Panc1 (cell line): ENCODE data around the gene ABCC8. TPM values are rescaled to one million over a fixed set of nuclear protein-coding genes. Genes with fewer than 3 reads are reported as not detected.

Experiments
- ATAC-seq: fragments of 200-7000 bp; cut with Tn5 transposase; 2 replicates; pipeline ENCODE4 v1.9.1; 2020; ENCODE audit warnings: mild to moderate bottlenecking, moderate library complexity
- BruUV-seq: library from RNA; stranded (reverse); fragments of 400-500 nt; replicated peaks from 2 replicates; lab custom pipeline; 2021; lab: Mats Ljungman, UMichigan
- CTCF ChIA-PET: fragments of 300-600 bp; sonication (Branson Sonifier 250); formaldehyde crosslinking; loops from one replicate; lab custom pipeline; 2022; ENCODE audit warnings: antibody characterized with exemption; lab: Charles Lee
- POLR2A ChIA-PET: fragments of 300-600 bp; sonication (Branson Sonifier 250); formaldehyde crosslinking; loops from one replicate; lab custom pipeline; 2022; ENCODE audit warnings: antibody characterized with exemption; lab: Charles Lee
- DNase-seq: peaks from one replicate; pipeline ENCODE4 v3.0.0-alpha.2; 2010; ENCODE audit warnings: low read depth, low spot score
- H3K27ac ChIP-seq: 2 replicates; pipeline ENCODE4 v1.5.1; 2011; ENCODE audit warnings: mild to moderate bottlenecking, low read length, inconsistent platforms
- H3K27me3 ChIP-seq: fragments of 200-500 bp; sonication (Bioruptor generic); 2 replicates; pipeline ENCODE4 v1.6.0; 2014; ENCODE audit warnings: low read length, inconsistent platforms; ENCODE audit not compliant: control insufficient read depth, insufficient read depth
- H3K36me3 ChIP-seq: fragments of 200-500 bp; sonication (Bioruptor generic); 2 replicates; pipeline ENCODE4 v1.5.1; 2014; ENCODE audit warnings: inconsistent platforms, mild to moderate bottlenecking, low read length, moderate library complexity; ENCODE audit not compliant: control insufficient read depth, insufficient read depth
- H3K4me1 ChIP-seq: 2 replicates; pipeline ENCODE4 v1.5.1; 2011; ENCODE audit warnings: inconsistent platforms, mild to moderate bottlenecking, low read length, moderate library complexity; ENCODE audit not compliant: control insufficient read depth, insufficient read depth
- H3K4me3 ChIP-seq, 2 experiments: 2 replicates each; pipeline ENCODE4 v1.5.1; 2011 to 2012; ENCODE audit warnings: low read depth in 2 of 2, low read length in 2 of 2, mild to moderate bottlenecking in 2 of 2, inconsistent platforms in 1 of 2, moderate library complexity in 1 of 2
- H3K9me3 ChIP-seq: fragments of 200-500 bp; sonication (Bioruptor generic); 2 replicates; pipeline ENCODE4 v1.5.1; 2014; ENCODE audit warnings: low read depth, mild to moderate bottlenecking, inconsistent platforms, low read length, moderate library complexity; ENCODE audit not compliant: control insufficient read depth, insufficient read depth
- CTCF ChIP-seq: fragments of 450-650 bp; IDR thresholded peaks from 2 replicates; pipeline ENCODE4 v1.5.1; 2017; ENCODE audit warnings: mild to moderate bottlenecking
- POLR2AphosphoS5 ChIP-seq: IDR thresholded peaks from 2 replicates; pipeline ENCODE4 v1.6.1; 2012; ENCODE audit warnings: mild to moderate bottlenecking, low read depth, low read length, moderate library complexity
- REST ChIP-seq, 2 experiments: IDR thresholded peaks; 2 replicates each; pipeline ENCODE4 v1.6.1; 2011 to 2012; ENCODE audit warnings: low read depth in 2 of 2, control low read depth in 1 of 2, low read length in 1 of 2, mild to moderate bottlenecking in 1 of 2, moderate library complexity in 1 of 2; ENCODE audit not compliant: insufficient read depth in 1 of 2
- SIN3A ChIP-seq: IDR thresholded peaks from 2 replicates; pipeline ENCODE4 v1.6.1; 2012; ENCODE audit warnings: low read depth, mild to moderate bottlenecking, low read length, moderate library complexity, borderline replicate concordance; ENCODE audit not compliant: insufficient read depth
- TCF7L2 ChIP-seq: IDR thresholded peaks from 2 replicates; pipeline ENCODE4 v1.6.1; 2011; ENCODE audit warnings: mild to moderate bottlenecking, low read depth, low read length, inconsistent platforms
- in situ Hi-C: cut with HindIII; loops from 2 replicates; pipeline ENCODE4 v1.10.0; 2016; ENCODE audit warnings: low sequenced_read_pairs, low pct_unique_long_range_greater_than_20kb
- intact Hi-C: fragments of 100-400 bp; cut with micrococcal nuclease; formaldehyde crosslinking; loops from one replicate; pipeline ENCODE4 v1.10.0; 2022; ENCODE audit not compliant: unreplicated experiment
- total RNA-seq: library from RNA; stranded (reverse); gene quantifications from one replicate; pipeline ENCODE4 v1.2.1, GENCODE V29; 2021; ENCODE audit not compliant: unreplicated experiment

The ABCC8 gene
- total RNA-seq, 1 experiment from 2014 or later: 0.18 TPM

DNA sequence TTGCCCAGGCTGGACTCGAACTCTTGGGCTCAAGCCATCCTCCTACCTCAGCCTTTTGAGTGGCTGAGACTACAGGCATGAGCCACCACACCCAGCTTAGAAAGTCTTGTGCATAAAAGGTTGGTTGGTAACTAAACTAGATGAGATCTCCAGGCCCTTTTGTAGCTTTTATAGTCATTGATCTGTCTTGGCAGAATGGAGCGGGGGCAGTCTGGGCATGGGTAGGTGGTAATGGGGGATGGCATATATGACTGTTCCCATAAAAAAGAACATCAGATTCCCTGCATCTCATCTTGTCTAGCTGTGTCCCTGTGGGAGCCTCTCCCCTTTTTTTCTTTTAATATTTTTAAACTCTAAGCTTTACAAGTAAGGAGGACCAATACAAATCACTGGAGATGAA lies 30.2 kb downstream of the ABCC8 start:
- intact Hi-C loops (no loop called here), in situ Hi-C loops (no loop called here)
- TF ChIP-seq SIN3A: no peak
- no peak for TF ChIP-seq REST (IDR thresholded peaks at IDR 0.05; ENCODE audit: insufficient read depth in 1 of 2, low read depth in 2 of 2, low read length in 1 of 2)
- TF ChIP-seq TCF7L2: no peak
- no peak for TF ChIP-seq CTCF
- Histone ChIP-seq H3K27me3 (no peaks in the 10 kb centered on the region), H3K4me1 (no peaks in the 10 kb centered on the region), H3K27ac (no peak overlapping the region), H3K36me3 (no peaks in the 10 kb centered on the region), H3K4me3 (no peak overlapping the region), H3K9me3 (no peaks in the 10 kb centered on the region)
- CTCF ChIA-PET: no interaction called here
- no TSS peak for BruUV-seq
- POLR2A ChIA-PET: no interaction called here
- DNase-seq (no peak), ATAC-seq (no peak)

GRCh38 chr11:17445240-17445795 lies 31.3 kb downstream of the ABCC8 start:
- no peak for ATAC-seq
- POLR2A ChIA-PET: interaction anchor here (0.7 kb wide), 1 partner anchor 34 kb away, joined by 4 read pairs; no protein-coding TSS in a partner anchor
- CTCF ChIA-PET: no interaction called here
- no TSS peak for BruUV-seq
- no peak for TF ChIP-seq TCF7L2
- TF ChIP-seq SIN3A: no peak
- TF ChIP-seq CTCF: no peak
- no peak for TF ChIP-seq POLR2AphosphoS5
- no peak for TF ChIP-seq REST (IDR thresholded peaks at IDR 0.05; ENCODE audit: insufficient read depth in 1 of 2, low read depth in 2 of 2, low read length in 1 of 2)
- DNase-seq: no peak
- in situ Hi-C loops: no loop called here
- no peaks in the 10 kb centered on the region for H3K36me3 ChIP-seq
- no peak overlapping the region for H3K4me3 ChIP-seq
- no peaks in the 10 kb centered on the region for H3K4me1 ChIP-seq
- intact Hi-C loops: no loop called here
- no peaks in the 10 kb centered on the region for H3K9me3 ChIP-seq
- H3K27me3 ChIP-seq: no peaks in the 10 kb centered on the region
- H3K27ac ChIP-seq: no peak overlapping the region
